Measurements from ENCODE around the gene NADK2.

Gene NADK2

GRCh38 chr5:36270175-36270574 is 28.4 kb upstream of the NADK2 start:
- H3K9ac ChIP-seq (ENCODE audit: low read length) = no peak overlapping the region
- no peak overlapping the region for H3K4me3 ChIP-seq (ENCODE audit: low read length)
- H3K27me3 ChIP-seq (ENCODE audit: control insufficient read depth, insufficient read depth, low read length) = no peaks in the 10 kb centered on the region
- no peaks in the 10 kb centered on the region for H3K4me1 ChIP-seq (ENCODE audit: control insufficient read depth, insufficient read depth, low read length)
- H3K27ac ChIP-seq (ENCODE audit: low read depth, low read length) = no peak overlapping the region
- H3K36me3 ChIP-seq (ENCODE audit: control insufficient read depth, insufficient read depth, low read length) = no peaks in the 10 kb centered on the region

- Histone ChIP-seq H3K27ac (ENCODE audit: low read depth, low read length) (no peak overlapping the region), H3K27me3 (ENCODE audit: control insufficient read depth, insufficient read depth, low read length) (no peaks in the 10 kb centered on the region), H3K9ac (ENCODE audit: low read length) (no peak overlapping the region), H3K4me3 (ENCODE audit: low read length) (no peak overlapping the region), H3K4me1 (ENCODE audit: control insufficient read depth, insufficient read depth, low read length) (no peaks in the 10 kb centered on the region), H3K36me3 (ENCODE audit: control insufficient read depth, insufficient read depth, low read length) (no peaks in the 10 kb centered on the region)
Observed at GRCh38 chr5:36269478-36269877, 27.8 kb upstream of the NADK2 start.

GRCh38 chr5:36267905-36268304 is 26.2 kb upstream of the NADK2 start:
- Histone ChIP-seq H3K4me3 (ENCODE audit: low read length) (no peak overlapping the region), H3K36me3 (ENCODE audit: control insufficient read depth, insufficient read depth, low read length) (no peaks in the 10 kb centered on the region), H3K27ac (ENCODE audit: low read depth, low read length) (no peak overlapping the region), H3K4me1 (ENCODE audit: control insufficient read depth, insufficient read depth, low read length) (no peaks in the 10 kb centered on the region), H3K9ac (ENCODE audit: low read length) (no peak overlapping the region), H3K27me3 (ENCODE audit: control insufficient read depth, insufficient read depth, low read length) (no peaks in the 10 kb centered on the region)

GRCh38 chr5:36264202-36264760 is 22.6 kb upstream of the NADK2 start:
- no peak overlapping the region for H3K27ac ChIP-seq (ENCODE audit: low read depth, low read length)
- no peaks in the 10 kb centered on the region for H3K4me1 ChIP-seq (ENCODE audit: control insufficient read depth, insufficient read depth, low read length)
- H3K9ac ChIP-seq (ENCODE audit: low read length) = no peak overlapping the region
- H3K36me3 ChIP-seq (ENCODE audit: control insufficient read depth, insufficient read depth, low read length) = no peaks in the 10 kb centered on the region
- no peak overlapping the region for H3K4me3 ChIP-seq (ENCODE audit: low read length)
- H3K27me3 ChIP-seq (ENCODE audit: control insufficient read depth, insufficient read depth, low read length) = no peaks in the 10 kb centered on the region

- H3K27me3 ChIP-seq (ENCODE audit: control insufficient read depth, insufficient read depth, low read length) = no peaks in the 10 kb centered on the region
- H3K9ac ChIP-seq (ENCODE audit: low read length) = no peak overlapping the region
- H3K27ac ChIP-seq (ENCODE audit: low read depth, low read length) = no peak overlapping the region
- no peak overlapping the region for H3K4me3 ChIP-seq (ENCODE audit: low read length)
- H3K4me1 ChIP-seq (ENCODE audit: control insufficient read depth, insufficient read depth, low read length) = no peaks in the 10 kb centered on the region
- H3K36me3 ChIP-seq (ENCODE audit: control insufficient read depth, insufficient read depth, low read length) = no peaks in the 10 kb centered on the region
Observed at GRCh38 chr5:36261186-36261585, 19.5 kb upstream of the NADK2 start.

- Histone ChIP-seq H3K9ac (ENCODE audit: low read length) (no peak overlapping the region), H3K36me3 (ENCODE audit: control insufficient read depth, insufficient read depth, low read length) (no peaks in the 10 kb centered on the region), H3K4me1 (ENCODE audit: control insufficient read depth, insufficient read depth, low read length) (peaks cover 4% of the 10 kb centered on the region), H3K27me3 (ENCODE audit: control insufficient read depth, insufficient read depth, low read length) (no peaks in the 10 kb centered on the region), H3K27ac (ENCODE audit: low read depth, low read length) (peak overlapping the region; percentile 66), H3K4me3 (ENCODE audit: low read length) (no peak overlapping the region)
Observed at GRCh38 chr5:36253575-36253974, 11.8 kb upstream of the NADK2 start.

- Histone ChIP-seq H3K4me3 (ENCODE audit: low read length) (no peak overlapping the region), H3K36me3 (ENCODE audit: control insufficient read depth, insufficient read depth, low read length) (no peaks in the 10 kb centered on the region), H3K4me1 (ENCODE audit: control insufficient read depth, insufficient read depth, low read length) (peaks cover 4% of the 10 kb centered on the region), H3K9ac (ENCODE audit: low read length) (no peak overlapping the region), H3K27me3 (ENCODE audit: control insufficient read depth, insufficient read depth, low read length) (no peaks in the 10 kb centered on the region), H3K27ac (ENCODE audit: low read depth, low read length) (peak overlapping the region; percentile 66)
Observed at GRCh38 chr5:36252722-36253365, 11.1 kb upstream of the NADK2 start.

- peaks cover 4% of the 10 kb centered on the region for H3K4me1 ChIP-seq (ENCODE audit: control insufficient read depth, insufficient read depth, low read length)
- no peak overlapping the region for H3K9ac ChIP-seq (ENCODE audit: low read length)
- H3K36me3 ChIP-seq (ENCODE audit: control insufficient read depth, insufficient read depth, low read length) = no peaks in the 10 kb centered on the region
- no peak overlapping the region for H3K27ac ChIP-seq (ENCODE audit: low read depth, low read length)
- H3K27me3 ChIP-seq (ENCODE audit: control insufficient read depth, insufficient read depth, low read length) = no peaks in the 10 kb centered on the region
- no peak overlapping the region for H3K4me3 ChIP-seq (ENCODE audit: low read length)
Observed at GRCh38 chr5:36251218-36251617, 9.5 kb upstream of the NADK2 start.

- no peaks in the 10 kb centered on the region for H3K27me3 ChIP-seq (ENCODE audit: control insufficient read depth, insufficient read depth, low read length)
- H3K4me3 ChIP-seq (ENCODE audit: low read length) = no peak overlapping the region
- H3K9ac ChIP-seq (ENCODE audit: low read length) = no peak overlapping the region
- H3K27ac ChIP-seq (ENCODE audit: low read depth, low read length) = no peak overlapping the region
- H3K36me3 ChIP-seq (ENCODE audit: control insufficient read depth, insufficient read depth, low read length) = no peaks in the 10 kb centered on the region
- H3K4me1 ChIP-seq (ENCODE audit: control insufficient read depth, insufficient read depth, low read length) = peaks cover 4% of the 10 kb centered on the region
Observed at GRCh38 chr5:36250427-36250826, 8.7 kb upstream of the NADK2 start.

GRCh38 chr5:36246036-36246800 is 4.5 kb upstream of the NADK2 start:
- no peak overlapping the region for H3K27ac ChIP-seq (ENCODE audit: low read depth, low read length)
- no peak overlapping the region for H3K9ac ChIP-seq (ENCODE audit: low read length)
- no peaks in the 10 kb centered on the region for H3K4me1 ChIP-seq (ENCODE audit: control insufficient read depth, insufficient read depth, low read length)
- no peaks in the 10 kb centered on the region for H3K36me3 ChIP-seq (ENCODE audit: control insufficient read depth, insufficient read depth, low read length)
- no peaks in the 10 kb centered on the region for H3K27me3 ChIP-seq (ENCODE audit: control insufficient read depth, insufficient read depth, low read length)
- H3K4me3 ChIP-seq (ENCODE audit: low read length) = no peak overlapping the region

- Histone ChIP-seq H3K36me3 (ENCODE audit: control insufficient read depth, insufficient read depth, low read length) (no peaks in the 10 kb centered on the region), H3K4me1 (ENCODE audit: control insufficient read depth, insufficient read depth, low read length) (peaks cover 11% of the 10 kb centered on the region), H3K27ac (ENCODE audit: low read depth, low read length) (no peak overlapping the region), H3K9ac (ENCODE audit: low read length) (no peak overlapping the region), H3K4me3 (ENCODE audit: low read length) (no peak overlapping the region), H3K27me3 (ENCODE audit: control insufficient read depth, insufficient read depth, low read length) (no peaks in the 10 kb centered on the region)
Observed at GRCh38 chr5:36244076-36244475, 2.4 kb upstream of the NADK2 start.

GRCh38 chr5:36243653-36244052 is 1.9 kb upstream of the NADK2 start:
- no peaks in the 10 kb centered on the region for H3K27me3 ChIP-seq (ENCODE audit: control insufficient read depth, insufficient read depth, low read length)
- H3K4me1 ChIP-seq (ENCODE audit: control insufficient read depth, insufficient read depth, low read length) = peaks cover 15% of the 10 kb centered on the region
- H3K36me3 ChIP-seq (ENCODE audit: control insufficient read depth, insufficient read depth, low read length) = no peaks in the 10 kb centered on the region
- H3K4me3 ChIP-seq (ENCODE audit: low read length) = no peak overlapping the region
- H3K27ac ChIP-seq (ENCODE audit: low read depth, low read length) = no peak overlapping the region
- H3K9ac ChIP-seq (ENCODE audit: low read length) = no peak overlapping the region
